ENCODE results near the gene ZSWIM6. TPM values are rescaled to one million over a fixed set of nuclear protein-coding genes. Genes with fewer than 3 reads are reported as not detected.

The ZSWIM6 gene
- total and polyA plus RNA-seq, 2 of the 4 experiments (the other 2 are of a cell fraction), result 10.8 to 14.1 TPM

DNA sequence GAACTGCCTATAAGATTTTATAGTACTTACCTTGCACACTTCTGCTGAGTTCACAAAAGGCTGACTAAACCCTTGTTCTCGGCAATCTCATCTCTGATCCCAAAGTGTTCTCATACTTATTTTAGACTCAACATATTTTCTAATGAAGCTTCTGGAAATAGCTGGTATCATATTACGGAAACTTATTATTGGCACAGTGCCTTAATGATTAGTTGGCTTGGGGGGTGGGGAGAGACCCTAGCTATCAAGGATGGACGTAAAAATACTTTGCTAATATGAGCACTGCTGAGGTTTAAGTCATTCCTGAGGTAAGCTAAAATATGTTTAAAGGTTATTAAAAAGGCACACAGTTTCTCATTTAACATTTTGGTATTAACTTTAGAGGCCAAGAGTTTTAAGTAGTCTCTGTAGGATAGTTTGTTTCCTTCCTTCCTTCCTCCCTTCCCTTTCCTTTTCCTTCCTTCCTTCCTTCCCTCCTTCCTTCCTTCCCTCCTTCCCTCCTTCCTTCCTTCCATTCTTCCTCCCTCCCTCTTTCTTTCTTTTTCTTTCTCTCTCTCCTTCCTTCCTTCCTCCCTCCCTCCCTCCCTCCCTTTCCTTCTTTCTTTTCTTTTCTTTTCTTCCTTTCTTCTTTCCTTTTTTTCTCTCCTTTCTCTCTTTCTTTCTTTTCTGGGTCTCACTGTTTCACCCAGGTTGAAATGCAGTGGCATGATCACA, 31.5 kb downstream of the ZSWIM6 start:
- no peak overlapping the region for H3K4me3 ChIP-seq (ENCODE audit: insufficient read depth, low read depth, low read length)
- H4K5ac ChIP-seq (ENCODE audit: low read depth, low read length), result no peak overlapping the region
- no peak overlapping the region for H3K14ac ChIP-seq (replicated peaks; ENCODE audit: low read depth, low read length)
- H3K56ac ChIP-seq (ENCODE audit: extremely low read depth, insufficient read depth, low read length), result no peak overlapping the region
- ATAC-seq (ENCODE audit: low read depth) (no peak), DNase-seq (no peak)
- H2BK20ac ChIP-seq (ENCODE audit: low read depth, low read length), result no peak overlapping the region
- no peak overlapping the region for H2AFZ ChIP-seq (replicated peaks; ENCODE audit: low read length, poor library complexity)
- H3K27ac ChIP-seq (ENCODE audit: insufficient read depth, low read length), result no peak overlapping the region
- H2BK120ac ChIP-seq (ENCODE audit: low read depth, low read length), result no peak overlapping the region
- dilution Hi-C loops (cut with HindIII; ENCODE audit: low sequenced_read_pairs, unreplicated experiment) (no loop called here), intact Hi-C loops (cut with micrococcal nuclease) (no loop called here), in situ Hi-C loops (cut with MboI; ENCODE audit: low sequenced_read_pairs) (no loop called here)
- no peaks in the 10 kb centered on the region for H3K9me3 ChIP-seq (ENCODE audit: control insufficient read depth, insufficient read depth, low read length)
- no peak overlapping the region for H2BK15ac ChIP-seq (ENCODE audit: low read depth, low read length)
- H3K4ac ChIP-seq (ENCODE audit: low read depth, low read length), result no peak overlapping the region
- no TSS peak for BruUV-seq (replicated peaks)
- WGBS, 2 experiments (ENCODE audit: extremely low coverage in 2 of 2, insufficient read length in 1 of 2), result 100% methylated on average over 1 of the region's 3 CpGs; no CpG with 5 or more reads in 1 of the 2 experiments
- no peak overlapping the region for H3K9ac ChIP-seq (ENCODE audit: low read depth, low read length)
- no peak overlapping the region for H4K91ac ChIP-seq (ENCODE audit: insufficient read depth, low read depth, low read length)
- no peak overlapping the region for H2AK9ac ChIP-seq (replicated peaks; ENCODE audit: low read depth, low read length, poor library complexity)
- no peaks in the 10 kb centered on the region for H3K27me3 ChIP-seq (ENCODE audit: control insufficient read depth, insufficient read depth, low read length)
- CTCF ChIA-PET, result interaction anchor here (0.5 kb wide), 1 partner anchor 661 kb away, joined by 3 read pairs; no protein-coding TSS in a partner anchor
- peaks cover 8% of the 10 kb centered on the region for H3K9me1 ChIP-seq (ENCODE audit: insufficient read depth, low read length)
- POLR2A ChIA-PET (ENCODE audit: unreplicated experiment), result no interaction called here
- peaks cover 2% of the 10 kb centered on the region; the same call in 1 of the 2 replicates for H3K36me3 ChIP-seq (ENCODE audit: control insufficient read depth, insufficient read depth, low read length)
- H3K23ac ChIP-seq (ENCODE audit: low read depth, low read length), result no peak overlapping the region
- no peak overlapping the region for H3K4me2 ChIP-seq (ENCODE audit: low read depth, low read length)
- no peak overlapping the region for H4K8ac ChIP-seq (ENCODE audit: low read depth in 2 of 2, low read length in 2 of 2)
- H3K4me1 ChIP-seq (ENCODE audit: control insufficient read depth, insufficient read depth, low read length), result peaks cover 7% of the 10 kb centered on the region
- TF ChIP-seq POLR2A (IDR thresholded peaks at IDR 0.05; ENCODE audit: low read depth, low read length) (no peak), RFX5 (IDR thresholded peaks at IDR 0.05; ENCODE audit: low read depth, low read length) (no peak), BHLHE40 (IDR thresholded peaks at IDR 0.05; ENCODE audit: low read depth, low read length) (no peak), MXI1 (IDR thresholded peaks at IDR 0.05; ENCODE audit: borderline replicate concordance, low read depth, low read length) (no peak), MAZ (IDR thresholded peaks at IDR 0.05; ENCODE audit: borderline replicate concordance, low read depth, low read length) (no peak), RAD21 (IDR thresholded peaks at IDR 0.05; ENCODE audit: low read length) (no peak), NFE2L2 (IDR thresholded peaks at IDR 0.05; ENCODE audit: low read depth, low read length) (no peak), CHD1 (IDR thresholded peaks at IDR 0.05; ENCODE audit: low read depth, low read length) (no peak), MAFK (IDR thresholded peaks at IDR 0.05; ENCODE audit: low read depth, low read length) (no peak), FOS (IDR thresholded peaks at IDR 0.05; ENCODE audit: low read depth, low read length) (no peak)
- TF ChIP-seq, protein P1, sequence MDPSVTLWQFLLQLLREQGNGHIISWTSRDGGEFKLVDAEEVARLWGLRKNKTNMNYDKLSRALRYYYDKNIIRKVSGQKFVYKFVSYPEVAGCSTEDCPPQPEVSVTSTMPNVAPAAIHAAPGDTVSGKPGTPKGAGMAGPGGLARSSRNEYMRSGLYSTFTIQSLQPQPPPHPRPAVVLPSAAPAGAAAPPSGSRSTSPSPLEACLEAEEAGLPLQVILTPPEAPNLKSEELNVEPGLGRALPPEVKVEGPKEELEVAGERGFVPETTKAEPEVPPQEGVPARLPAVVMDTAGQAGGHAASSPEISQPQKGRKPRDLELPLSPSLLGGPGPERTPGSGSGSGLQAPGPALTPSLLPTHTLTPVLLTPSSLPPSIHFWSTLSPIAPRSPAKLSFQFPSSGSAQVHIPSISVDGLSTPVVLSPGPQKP (IDR thresholded peaks at IDR 0.05; ENCODE audit: borderline replicate concordance, low read depth, low read length), result no peak
- TF ChIP-seq, protein P2, sequence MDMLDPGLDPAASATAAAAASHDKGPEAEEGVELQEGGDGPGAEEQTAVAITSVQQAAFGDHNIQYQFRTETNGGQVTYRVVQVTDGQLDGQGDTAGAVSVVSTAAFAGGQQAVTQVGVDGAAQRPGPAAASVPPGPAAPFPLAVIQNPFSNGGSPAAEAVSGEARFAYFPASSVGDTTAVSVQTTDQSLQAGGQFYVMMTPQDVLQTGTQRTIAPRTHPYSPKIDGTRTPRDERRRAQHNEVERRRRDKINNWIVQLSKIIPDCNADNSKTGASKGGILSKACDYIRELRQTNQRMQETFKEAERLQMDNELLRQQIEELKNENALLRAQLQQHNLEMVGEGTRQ (IDR thresholded peaks at IDR 0.05; ENCODE audit: low read depth, low read length), result no peak
- TF ChIP-seq, protein P3, sequence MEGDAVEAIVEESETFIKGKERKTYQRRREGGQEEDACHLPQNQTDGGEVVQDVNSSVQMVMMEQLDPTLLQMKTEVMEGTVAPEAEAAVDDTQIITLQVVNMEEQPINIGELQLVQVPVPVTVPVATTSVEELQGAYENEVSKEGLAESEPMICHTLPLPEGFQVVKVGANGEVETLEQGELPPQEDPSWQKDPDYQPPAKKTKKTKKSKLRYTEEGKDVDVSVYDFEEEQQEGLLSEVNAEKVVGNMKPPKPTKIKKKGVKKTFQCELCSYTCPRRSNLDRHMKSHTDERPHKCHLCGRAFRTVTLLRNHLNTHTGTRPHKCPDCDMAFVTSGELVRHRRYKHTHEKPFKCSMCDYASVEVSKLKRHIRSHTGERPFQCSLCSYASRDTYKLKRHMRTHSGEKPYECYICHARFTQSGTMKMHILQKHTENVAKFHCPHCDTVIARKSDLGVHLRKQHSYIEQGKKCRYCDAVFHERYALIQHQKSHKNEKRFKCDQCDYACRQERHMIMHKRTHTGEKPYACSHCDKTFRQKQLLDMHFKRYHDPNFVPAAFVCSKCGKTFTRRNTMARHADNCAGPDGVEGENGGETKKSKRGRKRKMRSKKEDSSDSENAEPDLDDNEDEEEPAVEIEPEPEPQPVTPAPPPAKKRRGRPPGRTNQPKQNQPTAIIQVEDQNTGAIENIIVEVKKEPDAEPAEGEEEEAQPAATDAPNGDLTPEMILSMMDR (conservative IDR thresholded peaks at IDR 0.05; ENCODE audit: low read depth, low read length), result no peak
- no peak overlapping the region for H2AK5ac ChIP-seq (ENCODE audit: low read depth, low read length)
- H2BK5ac ChIP-seq (ENCODE audit: low read depth, low read length, poor library complexity, severe bottlenecking), result no peak overlapping the region
- peaks cover 86% of the 10 kb centered on the region for H4K20me1 ChIP-seq (ENCODE audit: insufficient read depth, low read length)
- no peak overlapping the region for H3K18ac ChIP-seq (ENCODE audit: low read depth, low read length)
- H3K79me1 ChIP-seq (ENCODE audit: low read depth in 1 of 2, low read length in 2 of 2), result peaks cover 49 to 81% of the 10 kb centered on the region in 2 experiments
